Measurements from ENCODE around the gene ACAP1. TPM values are rescaled to one million over a fixed set of nuclear protein-coding genes. Genes with fewer than 3 reads are reported as not detected.

The ACAP1 gene, protein sequence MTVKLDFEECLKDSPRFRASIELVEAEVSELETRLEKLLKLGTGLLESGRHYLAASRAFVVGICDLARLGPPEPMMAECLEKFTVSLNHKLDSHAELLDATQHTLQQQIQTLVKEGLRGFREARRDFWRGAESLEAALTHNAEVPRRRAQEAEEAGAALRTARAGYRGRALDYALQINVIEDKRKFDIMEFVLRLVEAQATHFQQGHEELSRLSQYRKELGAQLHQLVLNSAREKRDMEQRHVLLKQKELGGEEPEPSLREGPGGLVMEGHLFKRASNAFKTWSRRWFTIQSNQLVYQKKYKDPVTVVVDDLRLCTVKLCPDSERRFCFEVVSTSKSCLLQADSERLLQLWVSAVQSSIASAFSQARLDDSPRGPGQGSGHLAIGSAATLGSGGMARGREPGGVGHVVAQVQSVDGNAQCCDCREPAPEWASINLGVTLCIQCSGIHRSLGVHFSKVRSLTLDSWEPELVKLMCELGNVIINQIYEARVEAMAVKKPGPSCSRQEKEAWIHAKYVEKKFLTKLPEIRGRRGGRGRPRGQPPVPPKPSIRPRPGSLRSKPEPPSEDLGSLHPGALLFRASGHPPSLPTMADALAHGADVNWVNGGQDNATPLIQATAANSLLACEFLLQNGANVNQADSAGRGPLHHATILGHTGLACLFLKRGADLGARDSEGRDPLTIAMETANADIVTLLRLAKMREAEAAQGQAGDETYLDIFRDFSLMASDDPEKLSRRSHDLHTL
- 100 to 1,000 TPM; 527 to 774 TPM for total RNA-seq

DNA sequence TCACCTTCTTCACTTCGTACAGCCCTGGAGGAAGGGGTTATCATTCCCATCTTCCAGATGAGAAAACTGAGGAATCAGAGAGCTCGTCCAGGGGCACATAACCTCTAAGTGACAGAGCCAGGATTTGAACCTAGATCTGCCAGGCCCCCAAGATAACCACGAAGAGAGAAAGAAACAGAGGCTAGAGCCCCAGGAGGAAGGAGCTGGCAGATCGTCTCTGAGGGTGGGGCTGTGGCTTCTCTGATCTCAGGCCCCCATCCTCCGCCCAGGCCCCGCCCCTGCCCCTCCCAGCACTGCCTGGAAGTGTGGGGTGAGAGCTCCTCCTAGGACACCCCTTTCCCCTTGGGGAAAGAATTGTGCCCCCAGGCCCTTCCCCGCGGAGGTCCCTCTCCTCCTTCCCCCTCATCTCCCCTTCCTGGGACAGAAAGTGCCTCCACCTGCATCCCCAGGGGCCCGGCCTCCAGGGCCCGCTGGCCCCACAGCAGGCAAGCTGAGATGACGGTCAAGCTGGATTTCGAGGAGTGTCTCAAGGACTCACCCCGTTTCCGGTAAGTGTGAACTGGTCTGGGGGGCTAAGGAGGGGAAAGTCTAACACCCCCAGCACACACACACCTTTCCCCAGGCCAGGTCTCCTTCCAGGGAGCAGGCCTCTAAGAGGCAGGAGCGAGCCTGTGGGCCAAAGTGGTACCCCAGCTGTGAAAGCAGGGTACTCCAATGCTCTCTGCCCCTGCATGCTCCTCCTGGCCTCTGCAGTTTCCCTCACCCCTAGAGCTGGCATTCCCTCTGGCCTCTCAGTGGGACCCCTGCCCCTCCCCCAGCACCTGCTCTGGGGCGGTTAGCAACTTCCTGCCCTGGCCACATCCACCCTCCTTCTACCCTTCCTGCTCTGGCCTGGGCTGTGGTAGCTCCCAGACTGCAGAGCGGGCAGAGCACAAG is at the start of gene ACAP1:
Gene ACAP1, plus strand, starts transcription at position 290 of the 936 bp plus-strand sequence. Its CDS starts 206 bp downstream, at position 496.
- no peaks in the 10 kb centered on the region for H3K27me3 Mint-ChIP-seq
- peak within 1 kb of the TSS; percentile 93 for H3K27ac Mint-ChIP-seq
- peak; percentile 97 for ATAC-seq (replicated peaks)
- H3K4me1 Mint-ChIP-seq, result peaks cover 32% of the 10 kb centered on the region
- H3K36me3 Mint-ChIP-seq (ENCODE audit: low read depth), result peaks cover 55% of the 10 kb centered on the region
- no peaks in the 10 kb centered on the region for H3K9me3 Mint-ChIP-seq
- H3K4me3 Mint-ChIP-seq, result peak within 1 kb of the TSS; percentile 99

DNA sequence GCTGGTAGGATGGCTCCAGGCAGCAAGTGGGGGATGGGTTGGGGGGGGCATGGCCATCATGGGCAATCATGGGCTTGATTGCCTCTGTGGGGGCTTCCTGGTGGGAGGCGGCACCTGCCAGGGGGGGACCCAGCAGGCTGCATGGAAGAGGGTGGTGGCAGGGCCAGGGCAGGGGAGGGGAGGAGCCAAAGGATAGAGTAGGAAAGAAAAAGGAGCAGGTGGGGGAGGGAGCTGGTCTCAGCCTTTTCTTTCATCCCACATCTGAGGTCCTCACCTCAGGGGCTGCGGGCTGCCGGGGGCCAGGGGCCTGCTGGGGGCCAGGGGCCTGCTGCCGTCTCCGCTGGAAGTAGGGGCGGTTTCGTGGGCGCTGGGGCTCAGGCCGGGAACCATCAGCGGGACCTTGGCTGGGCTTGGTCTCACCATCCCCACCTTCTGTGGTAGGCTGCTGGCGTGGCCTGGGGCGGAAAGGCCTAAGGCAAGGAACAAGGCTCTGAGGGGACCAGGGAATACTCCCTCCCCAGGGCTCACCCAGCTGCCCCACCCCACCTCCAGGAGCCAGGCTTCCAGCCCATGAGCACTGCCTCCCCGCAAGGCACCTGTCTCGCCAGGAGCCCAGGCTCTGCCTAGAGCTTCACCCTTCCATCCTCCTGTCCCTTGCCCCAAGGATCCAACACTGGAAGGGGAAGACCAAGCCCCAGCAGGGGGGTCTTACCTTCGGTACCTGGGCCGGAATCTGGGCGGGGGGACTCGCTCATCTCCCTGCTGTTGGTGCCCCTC is 46.9 kb upstream of the ACAP1 start:
- no peaks in the 10 kb centered on the region for H3K4me1 Mint-ChIP-seq
- ATAC-seq (replicated peaks), result no peak

DNA sequence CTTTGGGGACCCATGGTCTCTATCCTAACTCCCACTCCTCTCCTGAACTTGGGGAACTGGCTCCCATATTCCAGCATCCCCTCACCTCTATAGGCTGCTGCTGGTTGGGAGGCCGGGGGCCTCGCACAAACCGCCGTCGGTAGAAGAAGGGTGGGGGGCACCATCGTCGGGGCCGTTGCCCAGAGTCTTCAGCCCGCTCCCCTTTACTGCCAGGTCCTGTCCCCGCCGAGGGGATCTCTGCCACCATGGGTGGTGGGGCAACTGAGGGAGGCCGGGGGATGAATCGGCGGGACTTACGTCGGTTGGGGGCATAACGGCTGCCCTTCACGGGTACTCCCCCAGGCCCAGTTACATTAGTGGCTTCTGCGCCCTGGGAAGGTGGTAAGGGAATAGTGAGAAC is 46.2 kb upstream of the ACAP1 start:
- Mint-ChIP-seq H3K27ac (no peak overlapping the region), H3K4me3 (no peak overlapping the region), H3K27me3 (peaks cover 15% of the 10 kb centered on the region), H3K4me1 (peaks cover 3% of the 10 kb centered on the region), H3K9me3 (no peaks in the 10 kb centered on the region), H3K36me3 (ENCODE audit: low read depth) (no peaks in the 10 kb centered on the region)
- no peak for ATAC-seq (replicated peaks)

More for the DNA sequence above, 46.9 kb upstream of the ACAP1 start:
- Mint-ChIP-seq H3K27ac (no peak overlapping the region), H3K27me3 (peaks cover 12% of the 10 kb centered on the region), H3K36me3 (ENCODE audit: low read depth) (no peaks in the 10 kb centered on the region), H3K9me3 (no peaks in the 10 kb centered on the region), H3K4me3 (no peak overlapping the region)

GRCh38 chr17:7290685-7291084 is 45.6 kb upstream of the ACAP1 start:
- H3K36me3 Mint-ChIP-seq (ENCODE audit: low read depth), result no peaks in the 10 kb centered on the region
- no peak overlapping the region for H3K4me3 Mint-ChIP-seq
- H3K9me3 Mint-ChIP-seq, result no peaks in the 10 kb centered on the region
- H3K27me3 Mint-ChIP-seq, result peaks cover 17% of the 10 kb centered on the region
- peaks cover 5% of the 10 kb centered on the region for H3K4me1 Mint-ChIP-seq
- ATAC-seq (replicated peaks), result no peak
- H3K27ac Mint-ChIP-seq, result no peak overlapping the region

DNA sequence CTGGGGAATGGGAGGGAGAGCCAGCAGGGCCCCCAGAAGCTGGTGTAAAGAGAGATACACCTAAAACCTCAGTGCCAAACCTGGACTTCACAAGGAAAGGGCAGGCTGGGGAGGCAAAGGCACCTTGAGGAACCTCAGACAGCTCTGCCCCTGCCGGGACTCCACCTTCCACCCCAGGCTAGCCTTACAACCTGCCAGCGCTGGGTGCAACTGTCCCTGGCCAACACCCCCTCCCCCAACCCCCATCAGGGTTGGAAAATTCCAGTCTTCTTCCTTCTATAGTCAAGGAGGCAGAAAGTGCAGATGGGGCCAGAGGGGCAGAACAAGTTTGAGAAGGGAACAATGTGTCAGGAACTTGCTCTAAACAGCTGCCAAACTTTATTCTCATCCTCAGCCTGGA is 44.1 kb upstream of the ACAP1 start:
- Mint-ChIP-seq H3K9me3 (no peaks in the 10 kb centered on the region), H3K27me3 (peaks cover 16% of the 10 kb centered on the region), H3K4me3 (no peak overlapping the region), H3K27ac (no peak overlapping the region), H3K36me3 (ENCODE audit: low read depth) (no peaks in the 10 kb centered on the region), H3K4me1 (peaks cover 5% of the 10 kb centered on the region)
- no peak for ATAC-seq (replicated peaks)

- H3K9me3 Mint-ChIP-seq, result no peaks in the 10 kb centered on the region
- ATAC-seq (replicated peaks), result no peak
- no peaks in the 10 kb centered on the region for H3K36me3 Mint-ChIP-seq (ENCODE audit: low read depth)
- no peak overlapping the region for H3K27ac Mint-ChIP-seq
- H3K4me3 Mint-ChIP-seq, result no peak overlapping the region
- peaks cover 16% of the 10 kb centered on the region for H3K27me3 Mint-ChIP-seq
- H3K4me1 Mint-ChIP-seq, result peaks cover 5% of the 10 kb centered on the region
Measured at GRCh38 chr17:7292729-7293128, 43.6 kb upstream of the ACAP1 start.

GRCh38 chr17:7293159-7293558 is 43.2 kb upstream of the ACAP1 start:
- ATAC-seq (replicated peaks), result no peak
- peaks cover 5% of the 10 kb centered on the region for H3K4me1 Mint-ChIP-seq
- peak overlapping the region; percentile 41 for H3K4me3 Mint-ChIP-seq
- no peaks in the 10 kb centered on the region for H3K36me3 Mint-ChIP-seq (ENCODE audit: low read depth)
- H3K9me3 Mint-ChIP-seq, result no peaks in the 10 kb centered on the region
- H3K27ac Mint-ChIP-seq, result no peak overlapping the region
- peaks cover 16% of the 10 kb centered on the region for H3K27me3 Mint-ChIP-seq

- no peak for ATAC-seq (replicated peaks)
- Mint-ChIP-seq H3K27me3 (peaks cover 16% of the 10 kb centered on the region), H3K4me3 (peak overlapping the region; percentile 41), H3K36me3 (ENCODE audit: low read depth) (no peaks in the 10 kb centered on the region), H3K27ac (no peak overlapping the region), H3K9me3 (no peaks in the 10 kb centered on the region), H3K4me1 (peaks cover 5% of the 10 kb centered on the region)
Measured at GRCh38 chr17:7293816-7294613, 42.3 kb upstream of the ACAP1 start.

GRCh38 chr17:7294614-7295153 is 41.6 kb upstream of the ACAP1 start, which contains the start of gene YBX2:
Gene YBX2 (minus strand): TSS chr17:7294639. CDS start chr17:7294500, 139 bp downstream.
- Mint-ChIP-seq H3K9me3 (no peaks in the 10 kb centered on the region), H3K36me3 (ENCODE audit: low read depth) (no peaks in the 10 kb centered on the region), H3K27ac (no peak within 1 kb of the TSS), H3K27me3 (peaks cover 16% of the 10 kb centered on the region), H3K4me1 (peaks cover 5% of the 10 kb centered on the region), H3K4me3 (peak within 1 kb of the TSS; percentile 80)
- ATAC-seq (replicated peaks), result peak; percentile 77

GRCh38 chr17:7295230-7296180 is 40.8 kb upstream of the ACAP1 start:
- H3K9me3 Mint-ChIP-seq, result no peaks in the 10 kb centered on the region
- ATAC-seq (replicated peaks), result no peak
- no peaks in the 10 kb centered on the region for H3K36me3 Mint-ChIP-seq (ENCODE audit: low read depth)
- peaks cover 16% of the 10 kb centered on the region for H3K27me3 Mint-ChIP-seq
- peaks cover 5% of the 10 kb centered on the region for H3K4me1 Mint-ChIP-seq
- no peak overlapping the region for H3K27ac Mint-ChIP-seq
- H3K4me3 Mint-ChIP-seq, result peak overlapping the region; percentile 80

GRCh38 chr17:7296189-7296861 is 40.0 kb upstream of the ACAP1 start:
- Mint-ChIP-seq H3K27me3 (peaks cover 16% of the 10 kb centered on the region), H3K4me3 (peak overlapping the region; percentile 80), H3K27ac (no peak overlapping the region), H3K36me3 (ENCODE audit: low read depth) (no peaks in the 10 kb centered on the region), H3K4me1 (peaks cover 5% of the 10 kb centered on the region), H3K9me3 (no peaks in the 10 kb centered on the region)
- ATAC-seq (replicated peaks), result peak; percentile 76
